HG02852 (cell line): ENCODE results near the gene SNX10.

Experiments
- ATAC-seq: cut with Tn5 transposase; IDR thresholded peaks from one replicate; pipeline ENCODE4 v1.9.1; 2021; ENCODE audit warnings: mild to moderate bottlenecking, moderate library complexity; ENCODE audit not compliant: unreplicated experiment

SNX10 gene

GRCh38 chr7:26332698-26333097 lies 41.0 kb downstream of the SNX10 start:
- ATAC-seq, result no peak

GRCh38 chr7:26334166-26334859 lies 42.7 kb downstream of the SNX10 start:
- ATAC-seq, result no peak

GRCh38 chr7:26337232-26337865 lies 45.7 kb downstream of the SNX10 start:
- ATAC-seq, result no peak

GRCh38 chr7:26340476-26341018 lies 48.9 kb downstream of the SNX10 start:
- no peak for ATAC-seq

GRCh38 chr7:26343320-26343832 lies 51.7 kb downstream of the SNX10 start:
- no peak for ATAC-seq

- no peak for ATAC-seq
Measured at GRCh38 chr7:26343837-26344236, 52.2 kb downstream of the SNX10 start.

GRCh38 chr7:26345202-26345601 lies 53.5 kb downstream of the SNX10 start:
- ATAC-seq, result no peak

GRCh38 chr7:26345837-26346236 lies 54.2 kb downstream of the SNX10 start:
- no peak for ATAC-seq

- ATAC-seq, result no peak
Measured at GRCh38 chr7:26346611-26347203, 55.0 kb downstream of the SNX10 start.

- ATAC-seq, result peak; percentile 52
Measured at GRCh38 chr7:26348234-26348851, 56.7 kb downstream of the SNX10 start.

- no peak for ATAC-seq
Measured at GRCh38 chr7:26349005-26349915, 57.6 kb downstream of the SNX10 start.

- ATAC-seq, result no peak
Measured at GRCh38 chr7:26351171-26351570, 59.5 kb downstream of the SNX10 start.

GRCh38 chr7:26356229-26356628 lies 64.6 kb downstream of the SNX10 start:
- no peak for ATAC-seq

- no peak for ATAC-seq
Measured at GRCh38 chr7:26356929-26357798, 65.5 kb downstream of the SNX10 start.

GRCh38 chr7:26357799-26358151 lies 66.1 kb downstream of the SNX10 start:
- no peak for ATAC-seq

GRCh38 chr7:26360650-26361049 lies 69.0 kb downstream of the SNX10 start:
- no peak for ATAC-seq

GRCh38 chr7:26361637-26362036 lies 70.0 kb downstream of the SNX10 start:
- no peak for ATAC-seq

GRCh38 chr7:26363465-26363864 lies 71.8 kb downstream of the SNX10 start:
- ATAC-seq, result no peak

GRCh38 chr7:26365077-26365900 lies 73.6 kb downstream of the SNX10 start:
- ATAC-seq, result peak; percentile 85
